Measurements from ENCODE around the gene SPINK13.
"Not testable (repeated sequence)": the region's sequence is repeated elsewhere in the genome, so short reads cannot be mapped to it uniquely, and the experiment has no call there.

The SPINK13 gene

DNA sequence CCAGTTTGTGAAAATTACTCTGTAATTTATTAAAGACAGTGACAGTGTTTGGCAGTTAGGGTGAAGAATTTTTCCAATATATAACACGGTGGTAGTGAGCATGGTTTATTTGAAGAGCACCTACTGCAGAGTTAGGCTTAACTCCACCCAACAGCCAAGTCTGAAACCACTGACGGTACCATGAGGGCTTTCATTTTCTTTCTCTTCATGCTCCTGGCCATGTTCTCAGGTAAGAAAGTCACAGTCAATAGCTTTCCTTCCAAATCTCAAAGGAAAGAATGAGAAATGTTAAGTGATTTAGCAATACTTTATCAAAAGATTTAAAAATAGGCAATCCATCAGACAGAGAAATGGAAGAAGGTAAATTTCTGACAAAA lies 30.2 kb upstream of the SPINK13 start, which contains the start of gene MARCOL:
Gene MARCOL, plus strand, starts transcription at position 108 of the 377 bp plus-strand sequence. Its CDS starts 73 bp downstream, at position 181.
- no peak within 1 kb of the TSS for H3K4me3 ChIP-seq (ENCODE audit: low read length)
- DNase-seq (ENCODE audit: low read depth) = no peak
- TF ChIP-seq, protein P1, sequence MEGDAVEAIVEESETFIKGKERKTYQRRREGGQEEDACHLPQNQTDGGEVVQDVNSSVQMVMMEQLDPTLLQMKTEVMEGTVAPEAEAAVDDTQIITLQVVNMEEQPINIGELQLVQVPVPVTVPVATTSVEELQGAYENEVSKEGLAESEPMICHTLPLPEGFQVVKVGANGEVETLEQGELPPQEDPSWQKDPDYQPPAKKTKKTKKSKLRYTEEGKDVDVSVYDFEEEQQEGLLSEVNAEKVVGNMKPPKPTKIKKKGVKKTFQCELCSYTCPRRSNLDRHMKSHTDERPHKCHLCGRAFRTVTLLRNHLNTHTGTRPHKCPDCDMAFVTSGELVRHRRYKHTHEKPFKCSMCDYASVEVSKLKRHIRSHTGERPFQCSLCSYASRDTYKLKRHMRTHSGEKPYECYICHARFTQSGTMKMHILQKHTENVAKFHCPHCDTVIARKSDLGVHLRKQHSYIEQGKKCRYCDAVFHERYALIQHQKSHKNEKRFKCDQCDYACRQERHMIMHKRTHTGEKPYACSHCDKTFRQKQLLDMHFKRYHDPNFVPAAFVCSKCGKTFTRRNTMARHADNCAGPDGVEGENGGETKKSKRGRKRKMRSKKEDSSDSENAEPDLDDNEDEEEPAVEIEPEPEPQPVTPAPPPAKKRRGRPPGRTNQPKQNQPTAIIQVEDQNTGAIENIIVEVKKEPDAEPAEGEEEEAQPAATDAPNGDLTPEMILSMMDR (conservative IDR thresholded peaks at IDR 0.05; ENCODE audit: low read length) = no peak

DNA sequence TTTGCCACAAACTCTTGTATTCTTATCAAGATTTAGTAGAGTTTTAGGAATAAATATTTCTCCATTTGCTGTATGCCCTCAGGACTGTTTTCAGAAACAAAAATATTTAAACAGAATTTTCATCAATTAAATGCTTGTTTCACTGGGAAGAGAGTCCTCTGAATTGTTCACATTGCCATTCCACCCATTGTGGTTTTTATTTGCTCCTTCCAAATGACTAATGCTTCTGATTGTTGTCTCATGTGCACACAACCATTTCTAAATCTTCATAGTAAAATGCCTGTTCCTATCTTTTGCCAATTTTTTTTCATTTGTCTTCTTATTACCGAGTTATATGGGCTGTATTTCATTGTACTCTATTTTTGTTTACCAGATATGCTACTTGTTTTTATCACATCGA lies 19.7 kb upstream of the SPINK13 start:
- no peak overlapping the region for H3K4me3 ChIP-seq (ENCODE audit: low read length)
- TF ChIP-seq, protein P1 (conservative IDR thresholded peaks at IDR 0.05; ENCODE audit: low read length) = no peak
- no peak for DNase-seq (ENCODE audit: low read depth)

DNA sequence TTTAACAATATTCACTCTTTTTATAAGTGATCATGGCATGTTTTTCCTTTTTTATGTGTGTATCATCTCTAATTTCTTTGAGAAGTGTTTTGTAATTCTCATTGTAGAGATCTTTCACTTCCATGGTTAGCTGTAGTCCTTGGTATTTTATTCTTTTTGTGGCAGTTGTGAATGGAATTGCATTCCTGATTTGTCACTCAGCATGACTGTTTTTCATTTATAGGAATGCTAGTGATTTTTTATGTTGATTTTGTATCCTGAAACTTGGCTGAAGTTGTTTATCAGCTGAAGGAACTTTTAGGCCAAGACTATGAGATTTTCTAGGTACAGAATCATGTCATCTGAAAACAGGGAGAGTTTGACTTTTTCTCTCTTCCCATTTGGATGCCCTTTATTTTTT lies 13.1 kb upstream of the SPINK13 start:
- DNase-seq (ENCODE audit: low read depth) = no peak
- no peak overlapping the region for H3K4me3 ChIP-seq (ENCODE audit: low read length)
- TF ChIP-seq, protein P1 (conservative IDR thresholded peaks at IDR 0.05; ENCODE audit: low read length) = no peak

DNA sequence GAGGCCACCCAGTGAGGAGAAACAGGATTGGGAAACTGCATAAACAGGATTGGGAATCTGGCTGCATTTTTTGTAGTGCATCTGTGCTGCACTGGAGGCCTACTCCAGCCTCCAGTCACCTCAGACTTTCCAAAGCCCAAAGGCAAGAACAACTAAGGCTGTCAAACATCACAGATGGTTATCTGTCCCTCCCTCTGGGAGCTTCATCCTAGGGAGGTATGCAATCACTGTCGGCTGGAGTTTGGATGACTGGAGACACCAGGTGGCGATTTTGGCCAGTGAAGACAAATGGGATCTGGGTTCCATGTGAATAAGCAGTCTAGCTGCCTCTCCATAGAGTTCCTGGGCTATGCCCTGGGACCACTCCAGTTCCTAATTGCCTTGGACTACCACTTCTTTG lies 9.3 kb upstream of the SPINK13 start:
- TF ChIP-seq, protein P1 (conservative IDR thresholded peaks at IDR 0.05; ENCODE audit: low read length) = no peak
- no peak for DNase-seq (ENCODE audit: low read depth)
- no peak overlapping the region for H3K4me3 ChIP-seq (ENCODE audit: low read length)

DNA sequence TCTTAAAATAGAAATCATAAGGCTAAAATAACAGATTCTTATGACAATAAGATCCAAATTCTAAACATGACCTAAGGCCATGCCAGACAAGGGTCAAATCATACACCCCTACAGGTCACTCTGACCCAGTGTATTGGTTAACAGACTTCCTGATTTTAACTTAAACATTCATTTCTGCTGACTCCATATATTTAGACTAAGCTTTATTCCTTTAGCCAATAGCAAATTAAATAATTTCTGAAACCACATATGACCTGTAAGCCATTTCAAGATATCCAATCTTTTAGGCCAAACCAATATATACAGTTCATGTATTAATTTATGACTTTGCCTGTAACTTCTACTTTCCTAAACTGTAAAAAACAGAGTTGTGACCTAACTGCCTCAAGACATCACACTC lies 7.4 kb upstream of the SPINK13 start:
- TF ChIP-seq, protein P1 (conservative IDR thresholded peaks at IDR 0.05; ENCODE audit: low read length) = no peak
- DNase-seq (ENCODE audit: low read depth) = no peak
- H3K4me3 ChIP-seq (ENCODE audit: low read length) = no peak overlapping the region

DNA sequence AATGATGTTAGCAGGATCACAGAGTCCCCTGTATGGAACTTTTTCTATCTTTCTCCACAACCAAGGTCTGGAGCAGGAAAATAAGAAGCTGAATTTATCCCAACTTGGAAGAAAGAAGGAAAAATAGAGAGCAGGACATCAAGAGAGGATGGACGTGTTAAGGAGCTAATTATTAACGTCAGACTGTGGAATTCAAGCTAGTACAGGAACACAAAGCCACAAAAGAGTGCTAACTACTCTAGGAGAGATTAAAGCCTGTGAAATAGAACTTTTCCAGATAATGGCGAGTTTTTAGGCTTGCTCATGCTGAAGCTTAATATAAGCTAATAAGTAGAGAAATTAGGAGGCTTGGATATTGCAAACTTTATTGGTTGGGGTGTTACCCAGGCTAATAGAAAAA lies 632 bp upstream of the SPINK13 start:
- TF ChIP-seq, protein P1 (conservative IDR thresholded peaks at IDR 0.05; ENCODE audit: low read length) = no peak
- DNase-seq (ENCODE audit: low read depth) = no peak
- no peak overlapping the region for H3K4me3 ChIP-seq (ENCODE audit: low read length)

DNA sequence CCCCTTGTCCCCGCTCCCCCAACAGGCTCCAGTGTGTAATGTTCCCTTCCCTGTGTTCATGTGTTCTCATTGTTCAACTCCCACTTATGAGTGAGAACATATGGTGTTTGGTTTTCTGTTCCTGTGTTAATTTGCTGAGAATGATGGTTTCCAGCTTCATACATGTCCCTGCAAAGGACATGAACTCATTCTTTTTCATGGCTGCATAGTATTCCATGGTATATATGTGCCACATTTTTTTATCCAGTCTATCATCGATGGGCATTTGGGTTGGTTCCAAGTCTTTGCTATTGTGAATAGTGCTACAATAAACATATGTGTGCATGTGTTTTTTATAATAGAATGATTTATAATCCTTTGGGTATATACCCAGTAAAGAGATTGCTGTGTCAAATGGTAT lies 6.5 kb downstream of the SPINK13 start:
- not testable (repeated sequence) for DNase-seq (ENCODE audit: low read depth); H3K4me3 ChIP-seq (ENCODE audit: low read length)

DNA sequence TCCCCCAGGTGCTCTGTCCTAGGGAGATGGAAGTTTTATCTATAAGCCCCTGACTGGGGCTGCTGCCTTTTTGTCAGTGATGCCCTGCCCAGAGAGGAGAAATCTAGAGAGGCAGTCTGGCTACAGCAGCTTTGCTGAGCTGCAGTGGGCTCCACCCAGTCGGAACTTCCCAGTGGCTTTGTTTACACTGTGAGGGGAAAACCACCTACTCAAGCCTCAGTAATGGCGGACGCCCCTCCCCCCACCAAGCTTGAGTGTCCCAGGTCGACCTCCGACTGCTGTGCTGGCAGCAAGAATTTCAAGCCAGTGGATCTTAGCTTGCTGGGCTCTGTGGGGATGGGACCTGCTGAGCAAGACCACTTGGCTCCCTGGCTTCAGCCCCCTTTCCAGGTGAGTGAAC lies 12.3 kb downstream of the SPINK13 start:
- H3K4me3 ChIP-seq (ENCODE audit: low read length); DNase-seq (ENCODE audit: low read depth): not testable (repeated sequence)

DNA sequence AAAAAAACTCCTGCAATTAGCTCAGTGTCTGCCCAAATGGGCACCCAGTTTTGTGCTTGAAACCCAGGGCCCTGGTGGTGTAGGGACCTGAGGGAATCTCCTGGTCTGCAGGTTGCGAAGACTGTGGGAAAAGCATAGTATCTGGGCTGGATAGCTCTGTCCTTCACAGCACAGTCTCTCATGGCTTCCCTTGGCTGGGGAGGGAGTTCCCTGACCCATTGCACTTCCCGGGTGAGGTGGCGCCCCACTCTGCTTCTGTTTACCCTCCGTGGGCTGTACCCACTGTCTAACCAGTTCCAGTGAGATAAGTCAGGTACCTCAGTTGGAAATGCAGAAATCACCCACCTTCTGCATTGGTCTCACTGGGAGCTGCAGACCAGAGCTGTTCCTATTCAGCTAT lies 12.7 kb downstream of the SPINK13 start:
- not testable (repeated sequence) for H3K4me3 ChIP-seq (ENCODE audit: low read length); DNase-seq (ENCODE audit: low read depth)

All from AG10803 (cell line).